Measurements from ENCODE around the gene DCDC2B. TPM values are rescaled to one million over a fixed set of nuclear protein-coding genes. Genes with fewer than 3 reads are reported as not detected.
A peak's percentile ranks its signal among the peaks of the same experiment; 100 is the strongest.

DCDC2B gene
- total and polyA plus RNA-seq, 9 of the 15 experiments (the other 6 are each of a cell fraction or from before 2014, with no cell fraction given) = not detected

GRCh38 chr1:32220746-32221580 lies 12.1 kb downstream of the DCDC2B start (continued):
- TF ChIP-seq CHAMP1 (IDR thresholded peaks at IDR 0.05) (no peak), EZH2 (IDR thresholded peaks at IDR 0.05; ENCODE audit: borderline replicate concordance, low read depth, low read length) (no peak), FOXP4 (CRISPR knock-in tag; IDR thresholded peaks at IDR 0.05; ENCODE audit: borderline replicate concordance) (no peak), ARNT (IDR thresholded peaks at IDR 0.05) (no peak), ZNF740 (CRISPR knock-in tag; IDR thresholded peaks at IDR 0.05) (peak; percentile 68; the same call in 1 of the 2 replicates), ZNF740 (tag; IDR thresholded peaks at IDR 0.05) (no peak; a peak in 1 of 4 replicates), ZNF830 (CRISPR knock-in tag; IDR thresholded peaks at IDR 0.05) (no peak), CEBPG (CRISPR knock-in tag; IDR thresholded peaks at IDR 0.05) (no peak), CEBPG (tag; conservative IDR thresholded peaks at IDR 0.05 in 1 of 2, IDR thresholded peaks at IDR 0.05 in 1 of 2) (0 out of 4 replicates have a peak, but pooled peaks of 1 of the 2 experiments have one; percentile 8), SMAD4 (CRISPR knock-in tag; conservative IDR thresholded peaks at IDR 0.05) (peak; percentile 50; the same call in 1 of the 2 replicates), ZNF263 (CRISPR knock-in tag; IDR thresholded peaks at IDR 0.05; ENCODE audit: borderline replicate concordance) (peak; percentile 91), BRD4 (IDR thresholded peaks at IDR 0.05) (no peak), FOXK1 (CRISPR knock-in tag; IDR thresholded peaks at IDR 0.05; ENCODE audit: borderline replicate concordance) (no peak), MAFG (tag; conservative IDR thresholded peaks at IDR 0.05) (no peak), TAL1 (IDR thresholded peaks at IDR 0.05) (no peak), PHB2 (IDR thresholded peaks at IDR 0.05; ENCODE audit: low read depth) (no peak), ZC3H8 (IDR thresholded peaks at IDR 0.05) (no peak), ZNF134 (CRISPR knock-in tag; conservative IDR thresholded peaks at IDR 0.05) (no peak), NFRKB (IDR thresholded peaks at IDR 0.05; ENCODE audit: low read depth) (0 out of 2 replicates have a peak, but pooled peaks have one; percentile 28), MAZ (CRISPR knock-in tag; conservative IDR thresholded peaks at IDR 0.05 in 1 of 2, IDR thresholded peaks at IDR 0.05 in 1 of 2) (no peak), ZNF668 (CRISPR knock-in tag; IDR thresholded peaks at IDR 0.05) (no peak), E2F1 (CRISPR knock-in tag; IDR thresholded peaks at IDR 0.05) (no peak), DIDO1 (tag; IDR thresholded peaks at IDR 0.05; ENCODE audit: low read depth) (no peak)

All from K562 (cell line).